Measurements from ENCODE around the gene DDX18. TPM values are rescaled to one million over a fixed set of nuclear protein-coding genes. Genes with fewer than 3 reads are reported as not detected.

DDX18 gene
- total and polyA plus RNA-seq, 10 of the 15 experiments (the other 5 are each of a cell fraction or from before 2014, with no cell fraction given) = 54.3 to 110 (median 74.9) TPM

DNA sequence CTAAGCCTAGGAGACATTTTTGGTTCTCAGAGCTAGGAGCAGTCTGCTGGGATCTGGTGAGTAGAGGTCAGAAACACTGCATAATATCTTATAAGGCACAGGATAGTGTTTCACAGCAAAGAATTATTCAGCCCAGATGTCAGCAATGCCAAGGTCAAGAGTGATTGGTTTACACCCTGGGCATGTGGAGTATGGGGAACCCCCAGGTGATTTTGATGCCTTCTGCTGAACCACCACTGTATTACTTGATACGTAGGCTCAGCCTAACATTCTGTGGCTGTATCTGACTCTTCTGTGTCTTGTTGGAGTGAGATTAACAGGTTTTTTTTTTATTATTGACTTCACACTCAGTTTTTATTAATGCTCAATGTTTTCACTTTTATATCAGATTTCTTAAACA is 6.0 kb downstream of the DDX18 start:
- Histone ChIP-seq H3K27me3 (replicated peaks in 1 of 2; ENCODE audit: control insufficient read depth in 2 of 2, insufficient read depth in 2 of 2, low read length in 1 of 2) (no peaks in the 10 kb centered on the region), H3K4me1 (ENCODE audit: control insufficient read depth, insufficient read depth, low read length) (peaks cover 9% of the 10 kb centered on the region; the same call in 1 of the 2 replicates), H3K4me3 (no peak overlapping the region), H3K27ac (ENCODE audit: control insufficient read depth, insufficient read depth) (no peak overlapping the region), H3K4me2 (ENCODE audit: control insufficient read depth, insufficient read depth) (no peak overlapping the region), H4K20me1 (ENCODE audit: control insufficient read depth, insufficient read depth) (no peaks in the 10 kb centered on the region), H3K79me2 (ENCODE audit: control insufficient read depth, insufficient read depth, low read length) (peaks cover 31% of the 10 kb centered on the region), H3K9ac (ENCODE audit: control insufficient read depth, insufficient read depth, low read length) (no peak overlapping the region), H3K36me3 (ENCODE audit: control insufficient read depth in 2 of 2, insufficient read depth in 2 of 2, low read length in 1 of 2) (peaks cover 12 to 37% of the 10 kb centered on the region in 2 experiments), H3K9me3 (replicated peaks; ENCODE audit: control insufficient read depth, insufficient read depth, low read length) (no peaks in the 10 kb centered on the region), H2AFZ (ENCODE audit: control insufficient read depth, low read depth, low read length) (no peak overlapping the region)
- ChIA-PET SMC1A (ENCODE audit: uncharacterized antibody, unreplicated experiment) (interaction anchor here (1.0 to 1.5 kb wide), 2 partner anchors 21 to 183 kb away, joined by 3 to 5 read pairs; no protein-coding TSS in a partner anchor), RAD21 (ENCODE audit: unreplicated experiment) (no interaction called here), POLR2A (no interaction called here), CTCF (interaction anchor here (0.8 to 1.0 kb wide), 2 partner anchors 8 to 182 kb away, joined by 3 to 5 read pairs; no protein-coding TSS in a partner anchor)
- in situ Hi-C loops (cut with MboI) (no loop called here), intact Hi-C loops (cut with micrococcal nuclease; ENCODE audit: unreplicated experiment) (no loop called here)
- FAIRE-seq (no peak), ATAC-seq (peak; percentile 84), DNase-seq (ENCODE audit: low read depth, low spot score) (no peak)
- 10% methylated on average over 1 of the region's 1 CpG for WGBS (ENCODE audit: insufficient coverage, insufficient replicate concordance, low lambda C conversion rate, missing lambda C conversion rate)
- TF ChIP-seq, protein P1, sequence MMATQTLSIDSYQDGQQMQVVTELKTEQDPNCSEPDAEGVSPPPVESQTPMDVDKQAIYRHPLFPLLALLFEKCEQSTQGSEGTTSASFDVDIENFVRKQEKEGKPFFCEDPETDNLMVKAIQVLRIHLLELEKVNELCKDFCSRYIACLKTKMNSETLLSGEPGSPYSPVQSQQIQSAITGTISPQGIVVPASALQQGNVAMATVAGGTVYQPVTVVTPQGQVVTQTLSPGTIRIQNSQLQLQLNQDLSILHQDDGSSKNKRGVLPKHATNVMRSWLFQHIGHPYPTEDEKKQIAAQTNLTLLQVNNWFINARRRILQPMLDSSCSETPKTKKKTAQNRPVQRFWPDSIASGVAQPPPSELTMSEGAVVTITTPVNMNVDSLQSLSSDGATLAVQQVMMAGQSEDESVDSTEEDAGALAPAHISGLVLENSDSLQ (IDR thresholded peaks at IDR 0.05) = 0 out of 2 replicates have a peak, but pooled peaks have one; percentile 28
- no peak for TF ChIP-seq PAX8 (IDR thresholded peaks at IDR 0.05)
- 0 out of 2 replicates have a peak, but pooled peaks have one; percentile 12 for TF ChIP-seq RAD51 (IDR thresholded peaks at IDR 0.05)
- TF ChIP-seq, protein P2, sequence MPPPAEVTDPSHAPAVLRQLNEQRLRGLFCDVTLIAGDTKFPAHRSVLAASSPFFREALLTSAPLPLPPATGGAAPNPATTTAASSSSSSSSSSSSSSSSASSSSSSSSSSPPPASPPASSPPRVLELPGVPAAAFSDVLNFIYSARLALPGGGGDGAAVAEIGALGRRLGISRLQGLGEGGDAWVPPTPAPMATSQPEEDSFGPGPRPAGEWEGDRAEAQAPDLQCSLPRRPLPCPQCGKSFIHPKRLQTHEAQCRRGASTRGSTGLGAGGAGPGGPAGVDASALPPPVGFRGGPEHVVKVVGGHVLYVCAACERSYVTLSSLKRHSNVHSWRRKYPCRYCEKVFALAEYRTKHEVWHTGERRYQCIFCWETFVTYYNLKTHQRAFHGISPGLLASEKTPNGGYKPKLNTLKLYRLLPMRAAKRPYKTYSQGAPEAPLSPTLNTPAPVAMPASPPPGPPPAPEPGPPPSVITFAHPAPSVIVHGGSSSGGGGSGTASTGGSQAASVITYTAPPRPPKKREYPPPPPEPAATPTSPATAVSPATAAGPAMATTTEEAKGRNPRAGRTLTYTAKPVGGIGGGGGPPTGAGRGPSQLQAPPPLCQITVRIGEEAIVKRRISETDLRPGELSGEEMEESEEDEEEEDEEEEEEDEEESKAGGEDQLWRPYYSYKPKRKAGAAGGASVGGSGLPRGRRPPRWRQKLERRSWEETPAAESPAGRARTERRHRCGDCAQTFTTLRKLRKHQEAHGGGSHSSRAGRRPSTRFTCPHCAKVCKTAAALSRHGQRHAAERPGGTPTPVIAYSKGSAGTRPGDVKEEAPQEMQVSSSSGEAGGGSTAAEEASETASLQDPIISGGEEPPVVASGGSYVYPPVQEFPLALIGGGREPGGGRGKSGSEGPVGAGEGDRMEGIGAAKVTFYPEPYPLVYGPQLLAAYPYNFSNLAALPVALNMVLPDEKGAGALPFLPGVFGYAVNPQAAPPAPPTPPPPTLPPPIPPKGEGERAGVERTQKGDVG (CRISPR knock-in tag; IDR thresholded peaks at IDR 0.05) = no peak
- TF ChIP-seq BMI1 (IDR thresholded peaks at IDR 0.05; ENCODE audit: borderline replicate concordance) = no peak
- TF ChIP-seq POLR2AphosphoS5 (IDR thresholded peaks at IDR 0.05; ENCODE audit: low read length) = peak; percentile 35; the same call in 1 of the 2 replicates
- no TSS peak for BruUV-seq (replicated peaks)
